HG02885 (cell line): Measurements from ENCODE around the gene WDR26.
"Not testable (repeated sequence)": the region's sequence is repeated elsewhere in the genome, so short reads cannot be mapped to it uniquely, and the experiment has no call there.

Source experiments
- ATAC-seq: cut with Tn5 transposase; IDR thresholded peaks from one replicate; pipeline ENCODE4 v1.9.1; 2021; ENCODE audit warnings: mild to moderate bottlenecking; ENCODE audit not compliant: unreplicated experiment, poor library complexity

Gene WDR26

GRCh38 chr1:224353975-224354925 lies 80.3 kb downstream of the WDR26 start:
- no peak for ATAC-seq

- not testable (repeated sequence) for ATAC-seq
These were observed 82.0 kb downstream of the WDR26 start for GRCh38 chr1:224352436-224353085.

GRCh38 chr1:224349716-224350115 lies 84.9 kb downstream of the WDR26 start:
- not testable (repeated sequence) for ATAC-seq

GRCh38 chr1:224348137-224348536 lies 86.5 kb downstream of the WDR26 start:
- ATAC-seq, result no peak

- ATAC-seq, result no peak
These were observed 90.9 kb downstream of the WDR26 start for GRCh38 chr1:224343679-224344078.

GRCh38 chr1:224340453-224341384 lies 93.9 kb downstream of the WDR26 start:
- not testable (repeated sequence) for ATAC-seq

- ATAC-seq, result no peak
These were observed 95.1 kb downstream of the WDR26 start for GRCh38 chr1:224339442-224340033.

- no peak for ATAC-seq
These were observed 96.3 kb downstream of the WDR26 start for GRCh38 chr1:224338150-224338838.
